HUES48 (cell line): ENCODE data around the gene CD74.

Experiments used
- H3K27ac ChIP-seq: one replicate; pipeline ENCODE4 v1.7.0; 2013; ENCODE audit warnings: low read depth, low read length, inconsistent platforms
- H3K27me3 ChIP-seq: 2 replicates; pipeline ENCODE4 v1.6.1; 2013; ENCODE audit warnings: mild to moderate bottlenecking, low read length; ENCODE audit not compliant: control insufficient read depth, insufficient read depth
- H3K36me3 ChIP-seq: 2 replicates; pipeline ENCODE4 v1.6.1; 2013; ENCODE audit warnings: low read length; ENCODE audit not compliant: control insufficient read depth, insufficient read depth
- H3K4me1 ChIP-seq: 2 replicates; pipeline ENCODE4 v1.6.1; 2013; ENCODE audit warnings: mild to moderate bottlenecking, low read length; ENCODE audit not compliant: control insufficient read depth, insufficient read depth
- H3K4me3 ChIP-seq: 2 replicates; pipeline ENCODE4 v1.5.1; 2013; ENCODE audit warnings: mild to moderate bottlenecking, low read depth, low read length
- H3K9ac ChIP-seq: 2 replicates; pipeline ENCODE4 v1.6.1; 2013; ENCODE audit warnings: mild to moderate bottlenecking, low read depth, low read length, moderate library complexity
- H3K9me3 ChIP-seq: 2 replicates; pipeline ENCODE4 v1.6.1; 2013; ENCODE audit warnings: low read length; ENCODE audit not compliant: control insufficient read depth, insufficient read depth

CD74 gene

GRCh38 chr5:150353032-150353675, 59.6 kb downstream of the CD74 start:
- Histone ChIP-seq H3K9ac (no peak overlapping the region), H3K4me1 (peaks cover 13% of the 10 kb centered on the region), H3K27ac (no peak overlapping the region), H3K27me3 (no peaks in the 10 kb centered on the region), H3K4me3 (no peak overlapping the region), H3K9me3 (no peaks in the 10 kb centered on the region), H3K36me3 (no peaks in the 10 kb centered on the region)

GRCh38 chr5:150352244-150353031, 60.3 kb downstream of the CD74 start:
- Histone ChIP-seq H3K9me3 (no peaks in the 10 kb centered on the region), H3K4me1 (peaks cover 13% of the 10 kb centered on the region), H3K27ac (no peak overlapping the region), H3K36me3 (no peaks in the 10 kb centered on the region), H3K27me3 (no peaks in the 10 kb centered on the region), H3K4me3 (no peak overlapping the region), H3K9ac (no peak overlapping the region)
